Activated B cell treated with CpG ODN at 0.5 μM for 24 hours (primary cell): ENCODE measurements around the gene PLAU. TPM values are rescaled to one million over a fixed set of nuclear protein-coding genes. Genes with fewer than 3 reads are reported as not detected.

Experiments used
- ATAC-seq: fragments of 200-7000 bp; cut with Tn5 transposase; one replicate; pipeline ENCODE4 v1.10.0; 2021; ENCODE audit warnings: low read depth, mild to moderate bottlenecking, moderate library complexity
- CTCF ChIA-PET: fragments of 350-600 bp; sonication (Branson Sonifier 250); formaldehyde crosslinking; loops from one replicate; lab custom pipeline; 2021; ENCODE audit warnings: antibody characterized with exemption; lab: Charles Lee
- POLR2A ChIA-PET: fragments of 350-600 bp; sonication (Branson Sonifier 250); formaldehyde crosslinking; loops from one replicate; lab custom pipeline; 2021; ENCODE audit warnings: antibody characterized with exemption; lab: Charles Lee
- DNase-seq: peaks from one replicate; pipeline ENCODE4 v3.0.0; 2022
- H3K27ac Mint-ChIP-seq: one replicate; pipeline ENCODE4 v1.8.0; 2020; ENCODE audit warnings: mixed read lengths
- H3K27me3 Mint-ChIP-seq: one replicate; pipeline ENCODE4 v1.8.0; 2021; ENCODE audit warnings: mixed read lengths
- H3K36me3 Mint-ChIP-seq: one replicate; pipeline ENCODE4 v1.8.0; 2021; ENCODE audit warnings: low read depth, mixed read lengths
- H3K4me1 Mint-ChIP-seq: one replicate; pipeline ENCODE4 v1.8.0; 2021; ENCODE audit warnings: mixed read lengths
- H3K4me3 Mint-ChIP-seq: one replicate; pipeline ENCODE4 v1.8.0; 2020; ENCODE audit warnings: mild to moderate bottlenecking, mixed read lengths
- H3K9me3 Mint-ChIP-seq: one replicate; pipeline ENCODE4 v1.8.0; 2020; ENCODE audit warnings: mixed read lengths
- CTCF ChIP-seq: fragments of 200-600 bp; IDR thresholded peaks from one replicate; pipeline ENCODE4 v1.8.0; 2022; ENCODE audit warnings: antibody characterized with exemption, mild to moderate bottlenecking
- intact Hi-C: fragments of 100-400 bp; cut with micrococcal nuclease; formaldehyde crosslinking; loops from one replicate; pipeline ENCODE4 v1.15.1; 2024
- total RNA-seq: library from RNA; stranded (reverse); gene quantifications from 2 replicates; pipeline ENCODE4 v1.2.3, GENCODE V29; 2022

PLAU gene
- total RNA-seq, 1 donor from 2014 or later: not detected

- peak; percentile 66 for ATAC-seq
- no peaks in the 10 kb centered on the region for H3K27me3 Mint-ChIP-seq
- H3K27ac Mint-ChIP-seq: peak overlapping the region; percentile 20
- POLR2A ChIA-PET: interaction anchor here (0.9 kb wide), 1 partner anchor 40 kb away, joined by 4 read pairs; no protein-coding TSS in a partner anchor
- CTCF ChIA-PET: interaction anchor here (0.6 to 3.4 kb wide), 3 partner anchors 9 to 687 kb away, joined by 3 to 15 read pairs (median 3); no protein-coding TSS in a partner anchor
- intact Hi-C loops: no loop called here
- no peaks in the 10 kb centered on the region for H3K36me3 Mint-ChIP-seq
- no peak overlapping the region for H3K4me3 Mint-ChIP-seq
- no peak for DNase-seq
- no peak for TF ChIP-seq CTCF
- no peaks in the 10 kb centered on the region for H3K9me3 Mint-ChIP-seq
- H3K4me1 Mint-ChIP-seq: peaks cover 15% of the 10 kb centered on the region
Measured at GRCh38 chr10:73931767-73932619, 21.1 kb downstream of the PLAU start.

- no peak for DNase-seq
- Mint-ChIP-seq H3K36me3 (no peaks in the 10 kb centered on the region), H3K9me3 (no peaks in the 10 kb centered on the region), H3K27me3 (no peaks in the 10 kb centered on the region), H3K4me1 (peaks cover 15% of the 10 kb centered on the region), H3K4me3 (no peak overlapping the region), H3K27ac (no peak overlapping the region)
- TF ChIP-seq CTCF: no peak
- ChIA-PET CTCF (interaction anchor here (0.9 to 3.4 kb wide), 2 partner anchors 8 to 46 kb away, joined by 3 to 15 read pairs; no protein-coding TSS in a partner anchor), POLR2A (no interaction called here)
- peak; percentile 25 for ATAC-seq
- intact Hi-C loops: no loop called here
Measured at GRCh38 chr10:73932620-73933112, 21.7 kb downstream of the PLAU start.

DNA sequence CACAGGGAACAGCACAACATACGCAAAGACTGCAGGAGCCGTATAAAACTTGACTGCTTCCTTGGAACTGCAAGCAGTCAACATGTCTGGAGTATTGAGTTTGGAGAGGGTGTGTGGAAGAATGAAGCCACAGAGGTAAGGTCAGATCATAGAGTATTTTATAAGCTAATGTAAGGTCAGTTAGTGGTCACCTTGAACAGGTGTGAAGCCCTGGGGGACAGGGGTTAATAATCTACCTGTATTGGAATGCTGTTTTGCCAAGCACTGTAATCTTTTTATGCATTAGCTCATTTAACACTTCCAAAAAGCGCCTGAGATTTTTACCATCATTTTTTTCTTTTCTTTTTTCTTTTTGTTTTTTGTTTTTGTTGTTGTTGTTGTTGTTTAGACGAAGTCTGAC lies 23.1 kb downstream of the PLAU start:
- Mint-ChIP-seq H3K27ac (no peak overlapping the region), H3K27me3 (no peaks in the 10 kb centered on the region), H3K36me3 (no peaks in the 10 kb centered on the region), H3K9me3 (no peaks in the 10 kb centered on the region), H3K4me1 (peaks cover 15% of the 10 kb centered on the region), H3K4me3 (no peak overlapping the region)
- POLR2A ChIA-PET: no interaction called here
- no peak for TF ChIP-seq CTCF
- CTCF ChIA-PET: interaction anchor here (3.4 kb wide), 1 partner anchor 47 kb away, joined by 15 read pairs; no protein-coding TSS in a partner anchor
- intact Hi-C loops: no loop called here
- DNase-seq: no peak
- no peak for ATAC-seq

GRCh38 chr10:73935895-73936294 lies 25.0 kb downstream of the PLAU start:
- Mint-ChIP-seq H3K4me1 (peaks cover 18% of the 10 kb centered on the region), H3K27me3 (no peaks in the 10 kb centered on the region), H3K9me3 (no peaks in the 10 kb centered on the region), H3K27ac (no peak overlapping the region), H3K4me3 (no peak overlapping the region), H3K36me3 (no peaks in the 10 kb centered on the region)
- ChIA-PET POLR2A (no interaction called here), CTCF (interaction anchor here (1.3 to 2.0 kb wide), 2 partner anchors 50 to 56 kb away, joined by 4 to 5 read pairs; no protein-coding TSS in a partner anchor)
- ATAC-seq (no peak), DNase-seq (no peak)
- no peak for TF ChIP-seq CTCF
- intact Hi-C loops: no loop called here
